Stimulated activated CD4-positive, alpha-beta T cell treated with anti-CD3 and anti-CD28 coated beads, Interleukin-12 subunit alpha, Interleukin-12 subunit beta, amount 100 ng/mL, for 48 hours (primary cell): ENCODE data around the gene VAMP1.
"Not testable (repeated sequence)": the region's sequence is repeated elsewhere in the genome, so short reads cannot be mapped to it uniquely, and the experiment has no call there.

Experiments used
- DNase-seq, 3 donors: peaks; one replicate each; pipeline ENCODE4 v3.0.0-alpha.2; 2020; ENCODE audit warnings: low read depth in 2 of 3, low spot score in 1 of 3

VAMP1 gene

DNA sequence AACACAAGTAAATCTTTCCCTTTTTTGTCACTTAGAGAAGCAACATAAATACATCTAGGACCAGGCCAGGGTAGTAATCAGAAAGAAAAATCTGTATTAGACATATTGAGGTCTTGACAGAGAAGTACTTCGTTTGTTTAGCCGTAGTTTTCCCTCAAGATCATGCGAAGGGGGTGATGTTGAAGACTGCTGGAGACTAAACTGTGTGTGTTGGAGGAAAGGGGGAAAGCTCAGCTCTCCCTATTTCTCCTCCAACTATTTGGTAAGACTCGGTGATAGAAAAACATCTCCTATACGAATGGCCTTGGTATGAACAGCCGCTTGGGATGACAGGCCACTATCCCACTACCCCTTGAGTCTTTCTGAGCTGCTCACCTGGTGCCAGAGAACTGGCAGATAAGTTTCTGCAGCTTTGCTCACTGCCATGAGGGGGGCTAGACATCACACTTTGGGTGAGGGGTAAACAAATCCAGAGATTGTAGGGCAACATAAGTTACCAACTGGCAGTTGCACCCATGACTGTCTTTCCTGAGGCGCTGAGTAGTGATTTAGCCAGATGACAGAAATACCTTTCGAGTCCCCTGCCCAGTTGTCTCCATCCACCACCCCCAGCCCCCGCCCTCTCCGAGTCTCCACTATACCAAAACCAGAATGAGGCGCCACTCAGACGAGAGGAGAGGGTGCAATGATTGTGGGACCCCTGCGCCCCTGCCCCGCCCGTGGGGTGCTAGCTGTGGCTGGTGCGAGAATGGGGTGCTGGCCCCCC, 685 bp downstream of the VAMP1 start:
- DNase-seq = no peak

DNA sequence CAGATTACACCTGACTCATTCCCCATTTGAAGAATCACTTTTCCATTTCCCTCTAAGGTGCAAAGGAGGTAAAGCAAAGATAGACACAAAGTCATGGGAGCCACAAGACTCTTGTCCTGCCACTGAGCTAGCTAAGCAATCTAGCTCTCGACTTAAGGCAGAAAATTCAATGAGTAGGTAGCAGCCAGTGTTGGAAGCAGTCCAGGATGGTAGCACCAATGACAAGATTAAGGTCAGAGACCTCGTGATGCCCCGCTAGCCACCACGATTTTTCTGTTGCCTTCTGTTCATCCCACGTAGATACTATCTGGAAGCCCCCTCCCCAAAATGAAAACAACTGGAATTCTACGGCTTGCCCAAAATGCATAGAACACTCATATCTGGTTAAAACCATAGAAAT, 1.4 kb downstream of the VAMP1 start:
- no peak for DNase-seq

DNA sequence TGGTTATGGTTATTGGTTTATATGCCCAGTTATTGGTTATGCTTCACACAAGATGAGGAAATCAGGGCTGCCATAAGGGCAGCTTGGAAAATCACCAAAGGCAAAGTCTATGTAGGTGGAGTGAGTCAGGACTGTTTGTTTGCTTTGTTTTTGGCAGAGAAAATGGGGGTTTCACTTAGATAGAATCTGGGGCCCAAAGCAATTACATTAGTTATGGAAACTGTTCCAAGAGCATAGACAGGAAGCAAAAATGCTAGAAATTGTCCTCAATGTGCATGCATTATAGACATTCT, 2.2 kb downstream of the VAMP1 start:
- DNase-seq = no peak

DNA sequence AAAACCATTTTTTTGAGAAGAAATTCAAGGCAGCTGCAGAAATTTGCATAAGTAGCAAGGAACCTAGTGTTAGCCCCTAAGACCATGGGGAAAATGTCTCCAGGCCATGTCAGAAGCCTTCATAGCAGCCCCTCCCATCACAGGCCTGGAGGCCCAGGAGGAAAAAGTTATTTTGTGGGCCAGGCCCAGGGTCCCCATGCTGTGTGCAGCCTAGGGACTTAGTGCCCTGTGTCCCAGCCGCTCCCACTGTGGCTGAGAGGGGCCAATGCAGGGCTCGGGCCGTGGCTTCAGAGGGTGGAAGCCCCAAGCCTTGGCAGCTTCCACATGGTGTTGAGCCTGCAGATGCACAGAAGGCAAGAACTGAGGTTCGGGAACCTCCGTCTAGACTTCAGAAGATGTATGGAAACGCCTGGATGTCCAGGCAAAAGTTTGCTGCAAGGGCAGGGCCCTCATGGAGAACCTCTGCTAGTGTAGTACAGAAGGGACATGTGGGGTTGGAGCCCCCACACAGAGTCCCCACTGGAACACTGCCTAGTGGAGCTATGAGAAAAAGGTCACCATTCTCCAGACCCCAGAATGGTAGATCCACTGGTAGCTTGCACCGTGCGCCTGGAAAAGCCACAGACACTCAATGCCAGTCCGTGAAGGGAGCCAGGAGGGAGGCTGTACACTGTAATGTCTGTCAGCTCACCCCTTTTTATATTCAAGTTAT, 2.8 kb downstream of the VAMP1 start:
- DNase-seq = not testable (repeated sequence)

DNA sequence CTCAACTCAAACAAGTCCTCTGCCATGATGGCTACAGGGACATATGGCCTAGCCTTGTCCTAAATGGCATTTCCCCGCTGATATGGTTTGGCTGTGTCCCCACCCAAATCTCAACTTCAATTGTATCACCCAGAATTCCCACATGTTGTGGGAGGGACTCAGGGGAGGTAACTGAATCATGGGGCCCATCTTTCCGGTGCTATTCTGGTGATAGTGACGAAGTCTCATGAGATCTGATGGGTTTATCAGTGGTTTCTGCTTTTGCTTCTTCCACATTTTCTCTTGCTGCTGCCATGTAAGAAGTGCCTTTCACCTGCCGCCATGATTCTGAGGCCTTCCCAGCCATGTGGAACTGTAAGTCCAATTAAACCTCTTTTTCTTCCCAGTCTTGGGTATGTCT, 3.7 kb downstream of the VAMP1 start:
- not testable (repeated sequence) for DNase-seq

DNA sequence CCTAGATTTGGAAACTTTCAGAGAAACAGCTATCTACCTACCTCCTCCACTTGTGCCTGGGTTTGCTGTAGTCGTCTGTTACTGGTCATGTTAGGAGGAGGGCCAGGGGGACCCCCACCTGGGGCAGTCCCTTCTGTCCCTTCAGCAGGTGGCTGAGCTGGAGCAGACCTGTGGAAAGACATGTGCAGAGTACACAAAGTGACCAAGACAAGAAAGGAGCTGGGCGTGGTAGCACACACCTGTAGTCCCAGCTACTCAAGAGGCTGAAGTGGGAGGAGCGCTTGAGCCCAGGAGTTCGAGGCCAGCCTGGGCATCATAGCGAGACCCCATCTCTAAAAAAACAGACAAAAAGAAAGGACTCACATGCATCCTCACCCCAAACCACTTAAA, 4.3 kb downstream of the VAMP1 start:
- DNase-seq = no peak

DNA sequence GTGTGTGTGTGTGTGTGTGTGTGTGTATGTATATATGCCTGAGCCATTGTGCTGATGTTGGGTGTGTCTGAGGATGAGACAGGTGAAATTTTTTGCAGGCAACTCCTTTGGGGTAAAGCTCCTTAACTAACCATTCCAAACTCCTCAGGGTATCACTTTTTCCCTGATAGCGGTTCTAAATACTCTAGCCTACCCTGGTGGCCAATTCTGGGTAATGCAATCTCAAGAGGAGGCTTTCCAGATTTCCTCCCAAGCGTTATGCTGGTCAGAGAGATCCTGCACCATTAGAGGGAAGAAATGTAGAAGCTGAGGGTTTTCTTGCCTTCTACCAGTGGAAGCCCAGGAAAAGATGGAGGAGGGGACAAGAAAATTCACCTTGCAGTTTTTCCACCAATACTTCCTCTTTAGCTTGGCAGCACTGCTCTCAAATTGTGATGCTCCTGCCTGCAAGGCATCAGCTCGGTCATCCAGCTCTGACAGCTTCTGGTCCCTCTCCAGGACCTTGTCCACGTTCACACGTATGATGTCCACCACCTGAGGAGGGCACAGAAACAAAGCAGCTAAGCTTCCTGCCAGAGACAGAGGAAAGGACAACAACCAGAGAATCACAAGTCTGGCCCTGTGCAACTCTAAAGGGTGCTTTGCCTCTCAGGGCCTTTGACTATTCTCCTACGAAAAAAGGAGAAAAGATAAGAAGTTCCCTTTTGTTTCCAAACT, 4.9 kb downstream of the VAMP1 start:
- no peak for DNase-seq

DNA sequence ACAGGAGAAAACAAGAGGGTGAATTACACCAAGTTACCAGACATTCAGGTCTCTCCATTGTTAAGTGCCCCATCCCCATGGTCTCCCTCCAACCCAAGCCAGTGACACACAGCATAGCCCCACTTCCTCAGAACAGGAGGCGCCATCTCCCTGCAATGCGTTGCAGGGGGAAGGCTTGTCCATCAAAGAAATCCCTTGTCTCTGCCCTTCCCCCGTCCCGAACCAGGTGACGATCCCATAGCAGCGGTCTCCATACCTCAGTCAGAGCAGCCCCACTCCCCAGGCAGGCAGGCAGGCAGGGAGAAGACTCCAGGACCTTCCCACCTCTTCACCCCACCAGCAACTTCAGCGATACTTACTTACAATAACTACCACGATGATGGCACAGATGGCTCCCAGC, 5.9 kb downstream of the VAMP1 start:
- no peak for DNase-seq

DNA sequence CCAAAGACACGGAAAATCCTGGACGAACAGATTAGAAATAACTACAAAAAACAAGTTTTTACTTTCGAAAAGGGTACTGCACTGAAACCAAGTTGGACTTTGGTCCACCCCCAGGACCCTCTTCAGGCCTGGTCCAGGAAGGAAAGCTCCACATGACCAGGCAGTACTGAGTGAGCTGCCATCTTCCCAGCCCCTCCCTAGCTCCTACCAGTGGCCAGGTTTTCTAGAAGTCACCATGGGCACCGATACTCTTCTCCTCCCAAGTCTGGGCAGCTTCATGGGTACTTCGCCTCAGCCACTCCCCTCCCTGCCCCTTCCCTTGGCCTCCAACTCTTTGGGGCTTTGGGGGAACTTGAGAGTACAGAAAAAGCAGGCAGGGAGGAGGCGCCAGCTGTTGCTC, 6.6 kb downstream of the VAMP1 start:
- DNase-seq = no peak

DNA sequence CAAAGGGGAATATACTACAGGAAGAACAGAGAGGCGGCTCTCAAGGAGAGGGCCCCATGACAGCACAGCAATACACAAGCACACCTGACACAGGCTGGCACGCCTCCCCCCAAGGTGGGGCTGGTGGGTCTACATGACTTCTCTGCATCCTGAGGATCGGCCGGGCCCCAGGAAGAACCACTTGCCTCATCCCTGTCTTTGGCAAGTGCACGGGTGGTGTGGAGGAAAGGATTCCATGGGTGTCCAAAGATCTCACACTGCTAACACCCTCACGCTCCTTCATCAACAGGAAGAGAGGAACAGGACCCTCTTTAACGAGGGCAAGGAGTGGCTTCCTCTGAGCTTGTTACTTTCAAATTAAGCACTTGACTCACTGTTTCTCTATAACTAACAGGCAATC, 7.3 kb downstream of the VAMP1 start:
- no peak for DNase-seq

DNA sequence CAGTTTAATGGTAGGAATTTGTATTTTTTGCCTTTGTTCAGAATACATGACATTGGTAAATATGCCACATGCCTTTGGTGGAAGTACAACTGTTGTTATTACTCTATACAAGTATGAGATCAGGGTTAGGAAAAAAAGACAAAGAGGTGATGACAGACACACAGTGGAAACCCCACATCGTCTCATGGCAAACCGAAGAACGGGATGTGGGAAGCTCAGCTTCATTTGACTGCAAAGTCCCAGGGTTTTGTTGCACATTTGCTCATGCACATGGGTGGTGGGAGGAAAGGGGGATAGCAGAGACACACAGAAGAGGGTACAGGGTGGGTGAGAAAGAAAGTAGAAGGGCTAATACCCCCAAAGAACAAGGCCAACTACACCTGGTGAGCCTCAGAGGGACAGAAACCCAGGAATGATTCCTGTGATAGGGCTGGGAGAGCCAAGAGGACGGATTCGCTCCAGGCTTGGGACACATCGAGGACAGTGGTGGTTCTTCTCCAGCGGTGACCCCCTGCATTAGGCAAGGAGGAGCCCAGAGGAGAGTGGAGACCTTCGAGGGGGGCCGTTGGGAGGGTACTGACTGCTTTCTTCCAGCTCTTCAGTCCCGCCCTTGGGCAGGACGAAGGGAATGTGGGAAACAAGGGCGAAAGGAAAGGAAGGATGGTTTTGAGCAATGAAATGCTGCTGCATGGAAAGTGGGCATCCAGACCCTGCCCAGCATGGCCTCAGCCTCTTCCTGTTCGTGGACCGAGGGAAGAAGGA, 8.1 kb downstream of the VAMP1 start:
- DNase-seq = no peak

DNA sequence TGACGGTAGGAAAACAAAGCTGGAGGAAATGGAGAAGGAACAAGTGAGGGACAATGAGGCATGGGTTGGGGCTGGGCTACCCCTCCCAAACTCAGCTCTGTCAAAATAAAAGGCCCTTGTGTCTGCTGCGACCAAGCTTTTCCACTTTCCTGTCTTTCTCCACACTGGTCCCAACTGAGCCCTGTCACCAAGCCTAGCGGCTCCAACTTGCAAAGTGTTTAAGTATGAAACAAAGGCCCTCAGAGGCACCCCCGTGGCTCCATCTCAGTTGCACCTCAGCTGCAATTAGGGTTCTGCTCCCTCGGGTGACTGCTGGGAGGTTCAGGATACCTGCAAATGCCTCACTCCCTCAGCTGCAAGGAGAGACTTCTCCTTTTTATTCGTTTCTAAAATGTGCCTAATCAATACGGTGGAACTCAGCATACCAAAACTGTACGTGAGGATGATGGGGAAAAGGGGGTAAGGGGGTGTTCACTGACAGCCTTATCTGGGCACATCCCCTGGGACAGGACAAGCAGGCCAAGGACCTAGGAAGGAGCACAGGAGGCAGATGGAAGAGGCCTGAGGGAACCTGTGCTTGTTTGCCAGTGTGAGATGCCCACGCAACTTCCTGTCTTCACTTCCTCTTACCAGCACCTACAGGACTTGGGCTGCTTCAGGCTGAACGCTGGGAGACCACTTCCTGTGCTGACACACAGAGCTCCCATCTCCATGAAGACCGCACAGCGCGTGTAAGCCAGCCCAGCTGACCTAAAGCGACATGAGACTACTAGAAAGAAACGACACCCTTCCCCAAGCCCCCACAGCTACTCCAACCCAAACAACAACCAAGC, 8.9 kb downstream of the VAMP1 start:
- DNase-seq = peak; percentile 75 to 82 (median 75)

DNA sequence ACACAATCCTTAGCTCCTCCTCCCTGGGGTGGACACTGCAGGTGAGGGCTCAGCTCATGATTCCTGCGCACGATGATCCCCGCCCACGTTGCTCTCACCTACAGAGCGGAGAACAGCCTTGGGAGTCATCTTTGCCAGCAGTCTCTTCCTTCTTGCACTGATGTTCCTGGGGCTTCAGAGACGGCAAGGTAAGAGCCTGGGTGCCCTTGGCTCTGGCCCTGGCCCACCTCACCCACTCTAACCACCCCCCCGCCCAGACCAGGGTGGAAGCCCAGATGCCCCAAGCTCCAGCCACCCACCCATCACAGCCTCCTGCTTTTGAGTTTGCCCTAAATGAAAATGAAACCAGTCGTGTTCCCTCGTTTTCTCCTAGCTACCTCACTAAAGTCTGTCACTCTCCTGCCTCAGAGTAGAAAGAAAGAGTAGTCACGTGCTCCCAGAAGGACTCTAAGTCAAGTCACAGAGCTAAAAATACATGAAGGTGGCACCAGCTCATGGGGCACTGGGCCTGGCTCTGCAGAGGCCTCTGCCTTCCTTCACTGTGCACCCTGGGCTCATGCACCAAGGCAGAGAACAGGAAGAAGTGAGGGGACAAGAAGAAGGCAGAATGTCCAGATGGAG, 9.6 kb downstream of the VAMP1 start:
- no peak for DNase-seq

DNA sequence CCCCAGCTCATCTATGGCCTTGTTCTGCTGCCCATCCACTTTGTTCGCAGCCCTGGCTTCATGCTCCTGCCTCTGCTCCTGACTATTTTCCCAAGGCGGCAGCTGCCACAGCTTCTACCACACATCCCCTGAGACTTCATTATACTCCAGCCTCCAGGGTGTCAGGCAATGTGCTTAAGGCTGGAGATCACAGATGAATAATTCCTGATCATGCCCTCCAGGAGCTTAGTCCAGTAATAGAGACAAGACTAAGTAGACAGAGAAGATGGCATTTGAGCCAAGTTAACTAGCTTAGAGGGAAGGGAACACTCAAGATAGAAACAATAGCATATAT, 11.5 kb downstream of the VAMP1 start:
- no peak for DNase-seq

DNA sequence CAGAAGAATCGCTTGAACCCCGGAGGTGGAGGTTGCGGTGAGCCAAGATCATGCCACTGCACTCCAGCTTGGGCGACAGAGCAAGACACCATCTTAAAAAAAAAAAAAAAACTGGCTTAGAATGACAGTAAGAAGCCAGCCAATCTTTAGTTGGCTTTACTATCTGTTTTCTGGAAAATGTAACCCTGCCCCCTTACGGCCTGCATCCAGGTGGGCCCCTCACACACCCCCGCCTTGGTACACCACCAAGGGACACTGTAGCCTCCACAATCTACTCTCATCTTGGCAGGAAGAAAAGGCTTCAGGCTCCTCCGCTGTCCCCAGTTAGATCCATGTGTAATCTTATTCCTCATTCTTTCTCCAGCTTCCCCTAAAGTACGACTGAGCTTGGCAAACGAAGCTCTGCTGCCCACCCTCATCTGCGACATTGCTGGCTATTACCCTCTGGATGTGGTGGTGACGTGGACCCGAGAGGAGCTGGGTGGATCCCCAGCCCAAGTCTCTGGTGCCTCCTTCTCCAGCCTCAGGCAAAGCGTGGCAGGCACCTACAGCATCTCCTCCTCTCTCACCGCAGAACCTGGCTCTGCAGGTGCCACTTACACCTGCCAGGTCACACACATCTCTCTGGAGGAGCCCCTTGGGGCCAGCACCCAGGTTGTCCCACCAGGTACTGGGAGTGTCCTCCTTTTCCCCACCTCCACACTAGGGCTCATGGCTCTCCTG, 12.0 kb downstream of the VAMP1 start:
- DNase-seq = no peak

DNA sequence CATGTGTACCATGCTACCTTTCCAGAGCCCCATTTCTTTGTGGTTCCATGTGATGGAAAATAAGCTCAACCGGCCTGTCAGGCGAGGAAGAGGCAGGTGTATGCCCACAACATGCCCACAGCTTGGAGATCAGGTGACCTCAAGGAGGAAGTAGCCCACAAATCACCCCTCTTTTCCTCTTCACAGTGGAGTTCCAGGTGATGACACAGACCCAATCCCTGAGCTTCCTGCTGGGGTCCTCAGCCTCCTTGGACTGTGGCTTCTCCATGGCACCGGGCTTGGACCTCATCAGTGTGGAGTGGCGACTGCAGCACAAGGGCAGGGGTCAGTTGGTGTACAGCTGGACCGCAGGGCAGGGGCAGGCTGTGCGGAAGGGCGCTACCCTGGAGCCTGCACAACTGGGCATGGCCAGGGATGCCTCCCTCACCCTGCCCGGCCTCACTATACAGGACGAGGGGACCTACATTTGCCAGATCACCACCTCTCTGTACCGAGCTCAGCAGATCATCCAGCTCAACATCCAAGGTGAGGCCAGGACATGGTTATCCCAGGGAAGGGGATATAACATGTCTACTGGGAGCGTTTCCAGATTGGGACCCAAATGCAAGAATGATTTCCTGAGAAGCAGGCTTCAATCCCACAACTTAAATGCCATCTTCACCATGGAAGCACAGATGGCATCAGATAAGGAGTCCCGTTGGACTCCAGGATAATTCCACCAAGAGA, 13.1 kb downstream of the VAMP1 start:
- DNase-seq = no peak

DNA sequence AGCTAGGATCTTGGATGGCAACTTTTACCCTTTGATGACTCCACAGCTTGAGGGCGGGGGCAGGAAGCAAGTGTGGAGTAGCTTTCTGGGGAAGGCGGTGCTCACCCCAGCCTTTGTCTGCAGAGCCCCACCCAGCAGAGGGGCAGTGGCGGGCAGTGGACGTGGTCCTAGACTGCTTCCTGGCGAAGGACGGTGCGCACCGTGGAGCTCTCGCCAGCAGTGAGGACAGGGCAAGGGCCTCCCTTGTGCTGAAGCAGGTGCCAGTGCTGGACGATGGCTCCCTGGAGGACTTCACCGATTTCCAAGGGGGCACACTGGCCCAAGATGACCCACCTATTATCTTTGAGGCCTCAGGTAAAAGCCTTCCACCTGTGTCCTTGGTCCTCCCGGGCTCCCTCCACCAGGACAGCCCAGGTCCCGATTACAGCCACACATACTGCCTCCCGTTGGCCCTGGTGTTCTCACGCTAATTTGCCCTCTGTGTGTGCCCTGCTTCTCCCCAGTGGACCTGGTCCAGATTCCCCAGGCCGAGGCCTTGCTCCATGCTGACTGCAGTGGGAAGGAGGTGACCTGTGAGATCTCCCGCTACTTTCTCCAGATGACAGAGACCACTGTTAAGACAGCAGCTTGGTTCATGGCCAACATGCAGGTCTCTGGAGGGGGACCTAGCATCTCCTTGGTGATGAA, 17.4 kb downstream of the VAMP1 start:
- DNase-seq = no peak

DNA sequence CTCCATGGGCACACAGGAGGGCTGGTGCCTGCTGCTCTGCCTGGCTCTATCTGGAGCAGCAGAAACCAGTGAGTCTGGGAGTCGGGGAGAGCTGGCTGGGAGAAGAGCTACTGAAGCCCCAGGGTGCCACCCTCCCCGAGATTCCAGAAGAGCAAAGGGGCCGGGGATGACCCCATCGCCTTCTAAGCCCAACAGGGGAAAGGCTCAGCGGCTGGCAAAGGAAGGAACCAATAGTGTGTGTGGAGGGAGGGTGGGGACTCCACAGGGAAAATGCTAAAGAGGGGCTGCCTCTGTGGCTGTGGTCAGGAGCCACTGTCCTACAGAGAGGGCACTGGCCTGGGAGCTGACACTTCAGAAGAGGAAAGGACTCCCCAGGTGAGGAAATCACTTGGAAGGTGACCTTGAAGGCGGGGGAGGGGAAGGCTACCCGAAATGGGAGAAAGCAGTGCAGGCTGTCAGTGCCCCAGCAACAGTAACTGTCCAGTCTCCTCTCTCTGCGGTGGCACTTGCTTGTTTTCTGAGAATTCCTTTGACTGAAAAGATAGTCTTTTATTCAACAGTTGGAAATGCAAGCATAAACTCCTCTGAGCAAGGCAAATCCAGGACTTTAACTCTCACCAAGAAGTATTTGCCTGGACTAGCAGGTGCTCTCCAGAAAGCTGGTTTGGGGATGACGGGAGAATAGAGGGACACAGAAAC, 18.1 kb downstream of the VAMP1 start:
- DNase-seq = no peak
